Urinary bladder (tissue), 4 donors: ENCODE results near the gene CORO6. TPM values are rescaled to one million over a fixed set of nuclear protein-coding genes. Genes with fewer than 3 reads are reported as not detected.

ENCODE experiments used
- DNase-seq: peaks from one replicate; pipeline ENCODE4 v3.0.0-alpha.2; 2015; ENCODE audit errors: extremely low spot score
- H3K27ac ChIP-seq: one replicate; pipeline ENCODE4 v1.5.1; 2013; ENCODE audit warnings: low read depth, mild to moderate bottlenecking, moderate library complexity
- H3K36me3 ChIP-seq: one replicate; pipeline ENCODE4 v1.6.1; 2013; ENCODE audit warnings: mild to moderate bottlenecking, moderate library complexity; ENCODE audit not compliant: insufficient read depth
- H3K4me1 ChIP-seq: one replicate; pipeline ENCODE4 v1.6.1; 2013; ENCODE audit warnings: mild to moderate bottlenecking, moderate library complexity; ENCODE audit not compliant: insufficient read depth
- H3K4me3 ChIP-seq: one replicate; pipeline ENCODE4 v1.5.1; 2013; ENCODE audit warnings: low read depth, low read length
- WGBS: extraction: QIAGEN DNeasy Blood & Tissue Kit; methylation state at CpG from one replicate; pipeline ENCODE4 v1.1.7; 2013; 5-methylcytosine and 5-hydroxymethylcytosine counted together
- polyA plus RNA-seq: library from polyadenylated mRNA; stranded (reverse); fragments of 200-250 nt; gene quantifications from one replicate; pipeline ENCODE4 v1.2.3, GENCODE V29; 2013
- small RNA-seq: library from RNA; depleted of rRNA; stranded (forward); fragments of <200 nt; gene quantifications from one replicate; pipeline ENCODE3, GENCODE V24; 2014
- total RNA-seq: library from RNA; depleted of rRNA; stranded (reverse); fragments of >200 nt; gene quantifications from one replicate; pipeline ENCODE4 v1.2.3, GENCODE V29; 2014
- donor health status: healthy with polysubstance abuse.
- donor health status: healthy.

CORO6 gene
- total and polyA plus RNA-seq, 2 donors: 5.2 to 35.0 TPM

GRCh38 chr17:29570521-29570920 is 52.2 kb downstream of the CORO6 start:
- no peak for DNase-seq
- Histone ChIP-seq H3K4me3 (no peak overlapping the region), H3K4me1 (no peaks in the 10 kb centered on the region), H3K27ac (no peak overlapping the region), H3K36me3 (no peaks in the 10 kb centered on the region)
- WGBS: 86% methylated on average over 7 of the region's 7 CpGs

GRCh38 chr17:29569245-29569950 is 53.3 kb downstream of the CORO6 start:
- 53% methylated on average over 14 of the region's 14 CpGs for WGBS
- DNase-seq: no peak
- Histone ChIP-seq H3K27ac (no peak overlapping the region), H3K4me1 (no peaks in the 10 kb centered on the region), H3K36me3 (no peaks in the 10 kb centered on the region), H3K4me3 (peak overlapping the region; percentile 56)

GRCh38 chr17:29568331-29569244 is 54.1 kb downstream of the CORO6 start, which contains the start of gene TP53I13:
Gene TP53I13 (plus strand): TSS chr17:29568701. CDS start chr17:29568759, 58 bp downstream.
- Histone ChIP-seq H3K4me3 (peak within 1 kb of the TSS; percentile 56), H3K27ac (peak within 1 kb of the TSS; percentile 77), H3K36me3 (no peaks in the 10 kb centered on the region), H3K4me1 (no peaks in the 10 kb centered on the region)
- 1% methylated on average over 85 of the region's 85 CpGs for WGBS
- peak; percentile 56 for DNase-seq

GRCh38 chr17:29567554-29568330 is 55.0 kb downstream of the CORO6 start:
- Histone ChIP-seq H3K36me3 (no peaks in the 10 kb centered on the region), H3K27ac (peak overlapping the region; percentile 76), H3K4me3 (peak overlapping the region; percentile 56), H3K4me1 (no peaks in the 10 kb centered on the region)
- under 1% methylated on average over 63 of the region's 63 CpGs for WGBS
- no peak for DNase-seq

- H3K27ac ChIP-seq: peak overlapping the region; percentile 76
- under 1% methylated on average over 27 of the region's 27 CpGs for WGBS
- no peaks in the 10 kb centered on the region for H3K4me1 ChIP-seq
- no peaks in the 10 kb centered on the region for H3K36me3 ChIP-seq
- DNase-seq: no peak
- peak overlapping the region; percentile 56 for H3K4me3 ChIP-seq
These were observed 55.5 kb downstream of the CORO6 start for GRCh38 chr17:29567304-29567553.

- no peaks in the 10 kb centered on the region for H3K36me3 ChIP-seq
- WGBS: 1% methylated on average over 94 of the region's 94 CpGs
- H3K4me3 ChIP-seq: peak within 1 kb of the TSS; percentile 56
- no peaks in the 10 kb centered on the region for H3K4me1 ChIP-seq
- H3K27ac ChIP-seq: peak within 1 kb of the TSS; percentile 76
- DNase-seq: no peak
These were observed 56.0 kb downstream of the CORO6 start, which contains the start of gene ABHD15 for GRCh38 chr17:29566473-29567303. Gene ABHD15 (minus strand): TSS chr17:29567037. CDS start chr17:29566966, 71 bp downstream.

- H3K4me3 ChIP-seq: peak overlapping the region; percentile 56
- H3K4me1 ChIP-seq: no peaks in the 10 kb centered on the region
- no peaks in the 10 kb centered on the region for H3K36me3 ChIP-seq
- no peak for DNase-seq
- WGBS: 27% methylated on average over 55 of the region's 55 CpGs
- H3K27ac ChIP-seq: peak overlapping the region; percentile 0
These were observed 56.9 kb downstream of the CORO6 start for GRCh38 chr17:29565643-29566472.

Small RNAs within 50 kb of the gene (small RNA-seq; reads per million reads assigned to genes)
- not detected for gene RNU6-920P

Other genes starting within 250 kb of the CORO6 start
- 96.9 TPM for gene TAOK1, start 232.5 kb downstream of the CORO6 start, total RNA-seq
- gene TAOK1, start 232.5 kb downstream of the CORO6 start, polyA plus RNA-seq: 16.8 TPM
- 6.7 TPM for gene ABHD15, start 55.9 kb downstream of the CORO6 start, total RNA-seq
- gene ABHD15, start 55.9 kb downstream of the CORO6 start, polyA plus RNA-seq: 9.8 TPM
- gene TP53I13, start 54.2 kb downstream of the CORO6 start, total RNA-seq: 26.3 TPM
- gene TP53I13, start 54.2 kb downstream of the CORO6 start, polyA plus RNA-seq: 74.7 TPM
- 14.2 TPM for gene GIT1, start 33.3 kb downstream of the CORO6 start, total RNA-seq
- 32.8 TPM for gene GIT1, start 33.3 kb downstream of the CORO6 start, polyA plus RNA-seq
- 7.7 TPM for gene ANKRD13B, start 29.8 kb downstream of the CORO6 start, total RNA-seq
- 13.6 TPM for gene ANKRD13B, start 29.8 kb downstream of the CORO6 start, polyA plus RNA-seq